ENCODE measurements around the gene MKS1. TPM values are rescaled to one million over a fixed set of nuclear protein-coding genes. Genes with fewer than 3 reads are reported as not detected.

The MKS1 gene
- polyA plus RNA-seq, 1 donor from 2014 or later, result 32.9 TPM

GRCh38 chr17:58229384-58229783 is 10.3 kb upstream of the MKS1 start:
- Histone ChIP-seq H3F3A (ENCODE audit: insufficient read depth, low read length, poor library complexity, severe bottlenecking) (no peaks in the 10 kb centered on the region), H3K9me2 (ENCODE audit: insufficient read depth, low read length) (no peaks in the 10 kb centered on the region), H3K9me3 (ENCODE audit: low read length) (no peaks in the 10 kb centered on the region), H3K36me3 (ENCODE audit: insufficient read depth, low read length) (no peaks in the 10 kb centered on the region), H3K27me3 (ENCODE audit: insufficient read depth, low read depth, low read length) (no peaks in the 10 kb centered on the region), H3K27ac (ENCODE audit: low read length) (no peak overlapping the region), H4K20me1 (ENCODE audit: insufficient read depth) (no peaks in the 10 kb centered on the region), H3K4me2 (ENCODE audit: low read length) (no peak overlapping the region), H3K9ac (ENCODE audit: low read length) (no peak overlapping the region), H3K4me3 (ENCODE audit: low read length) (no peak overlapping the region), H3K79me2 (replicated peaks; ENCODE audit: insufficient read depth, low read length) (no peaks in the 10 kb centered on the region), H2AFZ (ENCODE audit: low read depth, low read length) (no peak overlapping the region)
- TF ChIP-seq RAD21 (conservative IDR thresholded peaks at IDR 0.05), result no peak
- no peak for TF ChIP-seq CTCF (IDR thresholded peaks at IDR 0.05; ENCODE audit: poor library complexity, severe bottlenecking)
- no peak for TF ChIP-seq EZH2 (IDR thresholded peaks at IDR 0.05; ENCODE audit: borderline replicate concordance, insufficient read depth, low read length, poor library complexity, severe bottlenecking)
- no peak for TF ChIP-seq EP300 (conservative IDR thresholded peaks at IDR 0.05; ENCODE audit: poor library complexity, severe bottlenecking)
- TF ChIP-seq SMC3 (conservative IDR thresholded peaks at IDR 0.05; ENCODE audit: poor library complexity), result no peak
- TF ChIP-seq REST (IDR thresholded peaks at IDR 0.05; ENCODE audit: borderline replicate concordance), result no peak
- TF ChIP-seq MXI1 (conservative IDR thresholded peaks at IDR 0.05; ENCODE audit: poor library complexity, severe bottlenecking), result no peak
- TF ChIP-seq TAF1 (IDR thresholded peaks at IDR 0.05; ENCODE audit: low read depth), result no peak
- TF ChIP-seq POLR2AphosphoS5 (IDR thresholded peaks at IDR 0.05), result no peak

- Histone ChIP-seq H3K9ac (ENCODE audit: low read length) (no peak overlapping the region), H3K27me3 (ENCODE audit: insufficient read depth, low read depth, low read length) (no peaks in the 10 kb centered on the region), H3F3A (ENCODE audit: insufficient read depth, low read length, poor library complexity, severe bottlenecking) (no peaks in the 10 kb centered on the region), H4K20me1 (ENCODE audit: insufficient read depth) (no peaks in the 10 kb centered on the region), H3K9me2 (ENCODE audit: insufficient read depth, low read length) (no peaks in the 10 kb centered on the region), H3K79me2 (replicated peaks; ENCODE audit: insufficient read depth, low read length) (no peaks in the 10 kb centered on the region), H3K9me3 (ENCODE audit: low read length) (no peaks in the 10 kb centered on the region), H3K4me2 (ENCODE audit: low read length) (no peak overlapping the region), H3K36me3 (ENCODE audit: insufficient read depth, low read length) (no peaks in the 10 kb centered on the region), H3K4me3 (ENCODE audit: low read length) (no peak overlapping the region), H2AFZ (ENCODE audit: low read depth, low read length) (no peak overlapping the region), H3K27ac (ENCODE audit: low read length) (no peak overlapping the region)
- TF ChIP-seq EP300 (conservative IDR thresholded peaks at IDR 0.05; ENCODE audit: poor library complexity, severe bottlenecking) (no peak), TAF1 (IDR thresholded peaks at IDR 0.05; ENCODE audit: low read depth) (no peak), CTCF (IDR thresholded peaks at IDR 0.05; ENCODE audit: poor library complexity, severe bottlenecking) (no peak), REST (IDR thresholded peaks at IDR 0.05; ENCODE audit: borderline replicate concordance) (no peak), MXI1 (conservative IDR thresholded peaks at IDR 0.05; ENCODE audit: poor library complexity, severe bottlenecking) (no peak), RAD21 (conservative IDR thresholded peaks at IDR 0.05) (no peak), POLR2AphosphoS5 (IDR thresholded peaks at IDR 0.05) (no peak), EZH2 (IDR thresholded peaks at IDR 0.05; ENCODE audit: borderline replicate concordance, insufficient read depth, low read length, poor library complexity, severe bottlenecking) (no peak), SMC3 (conservative IDR thresholded peaks at IDR 0.05; ENCODE audit: poor library complexity) (no peak)
Measured at GRCh38 chr17:58228679-58229078, 9.6 kb upstream of the MKS1 start.
